Measurements from ENCODE around the gene LMF2.

DNA sequence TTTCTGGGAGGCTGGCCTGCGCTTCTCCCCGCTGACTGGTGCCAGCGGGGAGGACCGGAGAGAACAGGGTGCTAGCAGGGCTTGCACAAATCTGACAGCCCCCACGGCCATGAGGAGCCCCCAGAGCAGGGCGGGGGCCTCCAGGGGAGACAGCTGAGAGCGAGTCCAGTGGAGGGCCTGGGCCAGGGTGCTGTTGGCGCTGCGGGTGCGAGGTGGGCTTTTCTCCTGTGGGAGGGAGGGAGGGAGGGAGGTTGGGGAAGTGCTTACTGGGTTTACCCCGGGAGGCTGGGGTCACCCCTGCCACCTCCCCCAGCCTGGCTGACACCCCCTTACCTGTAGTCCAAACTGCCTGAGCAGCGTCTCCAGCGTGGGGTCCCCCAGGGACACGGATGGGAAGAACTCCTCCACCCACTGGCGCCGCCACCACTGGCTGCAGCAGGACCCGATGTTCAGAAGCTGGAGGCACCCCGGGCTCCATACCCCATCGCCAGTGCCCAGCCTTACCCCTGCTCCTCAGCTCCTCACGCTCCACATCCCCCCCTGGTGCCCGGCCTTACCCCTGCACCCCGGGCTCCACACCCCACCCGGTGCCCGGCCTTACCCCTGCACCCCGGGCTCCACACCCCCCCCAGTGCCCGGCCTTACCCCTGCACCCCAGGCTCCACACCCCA lies 3.9 kb downstream of the LMF2 start:
- TF ChIP-seq MYNN (tag by site-specific recombination; IDR thresholded peaks at IDR 0.05; ENCODE audit: borderline replicate concordance) (no peak), ZNF24 (tag by site-specific recombination; IDR thresholded peaks at IDR 0.05) (no peak), KLF1 (tag by site-specific recombination; IDR thresholded peaks at IDR 0.05) (no peak), ZFP37 (tag by site-specific recombination; IDR thresholded peaks at IDR 0.05) (no peak), KLF16 (tag by site-specific recombination; IDR thresholded peaks at IDR 0.05) (no peak)
- TF ChIP-seq, protein P1, sequence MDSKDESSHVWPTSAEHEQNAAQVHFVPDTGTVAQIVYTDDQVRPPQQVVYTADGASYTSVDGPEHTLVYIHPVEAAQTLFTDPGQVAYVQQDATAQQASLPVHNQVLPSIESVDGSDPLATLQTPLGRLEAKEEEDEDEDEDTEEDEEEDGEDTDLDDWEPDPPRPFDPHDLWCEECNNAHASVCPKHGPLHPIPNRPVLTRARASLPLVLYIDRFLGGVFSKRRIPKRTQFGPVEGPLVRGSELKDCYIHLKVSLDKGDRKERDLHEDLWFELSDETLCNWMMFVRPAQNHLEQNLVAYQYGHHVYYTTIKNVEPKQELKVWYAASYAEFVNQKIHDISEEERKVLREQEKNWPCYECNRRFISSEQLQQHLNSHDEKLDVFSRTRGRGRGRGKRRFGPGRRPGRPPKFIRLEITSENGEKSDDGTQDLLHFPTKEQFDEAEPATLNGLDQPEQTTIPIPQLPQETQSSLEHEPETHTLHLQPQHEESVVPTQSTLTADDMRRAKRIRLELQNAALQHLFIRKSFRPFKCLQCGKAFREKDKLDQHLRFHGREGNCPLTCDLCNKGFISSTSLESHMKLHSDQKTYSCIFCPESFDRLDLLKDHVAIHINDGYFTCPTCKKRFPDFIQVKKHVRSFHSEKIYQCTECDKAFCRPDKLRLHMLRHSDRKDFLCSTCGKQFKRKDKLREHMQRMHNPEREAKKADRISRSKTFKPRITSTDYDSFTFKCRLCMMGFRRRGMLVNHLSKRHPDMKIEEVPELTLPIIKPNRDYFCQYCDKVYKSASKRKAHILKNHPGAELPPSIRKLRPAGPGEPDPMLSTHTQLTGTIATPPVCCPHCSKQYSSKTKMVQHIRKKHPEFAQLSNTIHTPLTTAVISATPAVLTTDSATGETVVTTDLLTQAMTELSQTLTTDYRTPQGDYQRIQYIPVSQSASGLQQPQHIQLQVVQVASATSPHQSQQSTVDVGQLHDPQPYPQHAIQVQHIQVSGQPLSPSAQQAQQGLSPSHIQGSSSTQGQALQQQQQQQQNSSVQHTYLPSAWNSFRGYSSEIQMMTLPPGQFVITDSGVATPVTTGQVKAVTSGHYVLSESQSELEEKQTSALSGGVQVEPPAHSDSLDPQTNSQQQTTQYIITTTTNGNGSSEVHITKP (tag by site-specific recombination; IDR thresholded peaks at IDR 0.05), result no peak
- TF ChIP-seq, protein P2, sequence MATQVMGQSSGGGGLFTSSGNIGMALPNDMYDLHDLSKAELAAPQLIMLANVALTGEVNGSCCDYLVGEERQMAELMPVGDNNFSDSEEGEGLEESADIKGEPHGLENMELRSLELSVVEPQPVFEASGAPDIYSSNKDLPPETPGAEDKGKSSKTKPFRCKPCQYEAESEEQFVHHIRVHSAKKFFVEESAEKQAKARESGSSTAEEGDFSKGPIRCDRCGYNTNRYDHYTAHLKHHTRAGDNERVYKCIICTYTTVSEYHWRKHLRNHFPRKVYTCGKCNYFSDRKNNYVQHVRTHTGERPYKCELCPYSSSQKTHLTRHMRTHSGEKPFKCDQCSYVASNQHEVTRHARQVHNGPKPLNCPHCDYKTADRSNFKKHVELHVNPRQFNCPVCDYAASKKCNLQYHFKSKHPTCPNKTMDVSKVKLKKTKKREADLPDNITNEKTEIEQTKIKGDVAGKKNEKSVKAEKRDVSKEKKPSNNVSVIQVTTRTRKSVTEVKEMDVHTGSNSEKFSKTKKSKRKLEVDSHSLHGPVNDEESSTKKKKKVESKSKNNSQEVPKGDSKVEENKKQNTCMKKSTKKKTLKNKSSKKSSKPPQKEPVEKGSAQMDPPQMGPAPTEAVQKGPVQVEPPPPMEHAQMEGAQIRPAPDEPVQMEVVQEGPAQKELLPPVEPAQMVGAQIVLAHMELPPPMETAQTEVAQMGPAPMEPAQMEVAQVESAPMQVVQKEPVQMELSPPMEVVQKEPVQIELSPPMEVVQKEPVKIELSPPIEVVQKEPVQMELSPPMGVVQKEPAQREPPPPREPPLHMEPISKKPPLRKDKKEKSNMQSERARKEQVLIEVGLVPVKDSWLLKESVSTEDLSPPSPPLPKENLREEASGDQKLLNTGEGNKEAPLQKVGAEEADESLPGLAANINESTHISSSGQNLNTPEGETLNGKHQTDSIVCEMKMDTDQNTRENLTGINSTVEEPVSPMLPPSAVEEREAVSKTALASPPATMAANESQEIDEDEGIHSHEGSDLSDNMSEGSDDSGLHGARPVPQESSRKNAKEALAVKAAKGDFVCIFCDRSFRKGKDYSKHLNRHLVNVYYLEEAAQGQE (tag by site-specific recombination; IDR thresholded peaks at IDR 0.05), result no peak
- TF ChIP-seq, protein P3, sequence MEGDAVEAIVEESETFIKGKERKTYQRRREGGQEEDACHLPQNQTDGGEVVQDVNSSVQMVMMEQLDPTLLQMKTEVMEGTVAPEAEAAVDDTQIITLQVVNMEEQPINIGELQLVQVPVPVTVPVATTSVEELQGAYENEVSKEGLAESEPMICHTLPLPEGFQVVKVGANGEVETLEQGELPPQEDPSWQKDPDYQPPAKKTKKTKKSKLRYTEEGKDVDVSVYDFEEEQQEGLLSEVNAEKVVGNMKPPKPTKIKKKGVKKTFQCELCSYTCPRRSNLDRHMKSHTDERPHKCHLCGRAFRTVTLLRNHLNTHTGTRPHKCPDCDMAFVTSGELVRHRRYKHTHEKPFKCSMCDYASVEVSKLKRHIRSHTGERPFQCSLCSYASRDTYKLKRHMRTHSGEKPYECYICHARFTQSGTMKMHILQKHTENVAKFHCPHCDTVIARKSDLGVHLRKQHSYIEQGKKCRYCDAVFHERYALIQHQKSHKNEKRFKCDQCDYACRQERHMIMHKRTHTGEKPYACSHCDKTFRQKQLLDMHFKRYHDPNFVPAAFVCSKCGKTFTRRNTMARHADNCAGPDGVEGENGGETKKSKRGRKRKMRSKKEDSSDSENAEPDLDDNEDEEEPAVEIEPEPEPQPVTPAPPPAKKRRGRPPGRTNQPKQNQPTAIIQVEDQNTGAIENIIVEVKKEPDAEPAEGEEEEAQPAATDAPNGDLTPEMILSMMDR (tag by site-specific recombination; IDR thresholded peaks at IDR 0.05), result 0 out of 2 replicates have a peak, but pooled peaks have one; percentile 24
